ENCODE measurements around the gene EIF3A. TPM values are rescaled to one million over a fixed set of nuclear protein-coding genes. Genes with fewer than 3 reads are reported as not detected.

Gene EIF3A
- total and polyA plus RNA-seq, 9 of the 15 experiments (the other 6 are each of a cell fraction or from before 2014, with no cell fraction given) = 19.6 to 163 (median 102) TPM

DNA sequence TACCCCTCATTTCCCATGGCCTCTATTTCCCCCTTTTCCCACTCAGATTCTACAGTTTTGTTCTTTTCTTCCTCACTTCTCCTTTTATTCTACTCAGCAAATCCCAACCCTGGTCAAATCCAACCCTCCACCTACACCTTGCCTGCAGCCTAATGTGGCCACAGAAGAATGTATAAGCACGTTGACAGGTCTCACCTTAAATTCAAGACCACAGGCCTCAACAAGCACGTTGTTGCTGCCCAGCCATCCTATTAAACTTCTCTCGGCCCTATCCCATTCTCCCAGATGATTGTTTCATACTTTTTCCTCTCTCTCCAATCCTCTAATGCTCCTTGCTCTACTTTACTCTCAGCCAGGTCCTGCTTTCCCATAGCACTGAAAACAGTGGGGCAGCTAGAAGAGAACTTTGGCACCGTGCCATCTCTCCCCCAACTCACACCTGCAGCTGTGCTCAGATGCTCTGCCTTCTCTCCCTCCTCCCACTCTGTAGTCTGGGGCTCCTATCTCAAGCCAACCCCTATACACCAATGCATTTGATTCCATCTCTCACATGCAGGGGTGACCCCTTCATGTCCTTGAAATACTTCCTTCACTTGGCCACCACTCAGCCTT lies 6.8 kb upstream of the EIF3A start (continued):
- TF ChIP-seq KDM4B (IDR thresholded peaks at IDR 0.05; ENCODE audit: borderline replicate concordance in 2 of 2, low read depth in 1 of 2) (no peak), KDM1A (IDR thresholded peaks at IDR 0.05) (no peak)

DNA sequence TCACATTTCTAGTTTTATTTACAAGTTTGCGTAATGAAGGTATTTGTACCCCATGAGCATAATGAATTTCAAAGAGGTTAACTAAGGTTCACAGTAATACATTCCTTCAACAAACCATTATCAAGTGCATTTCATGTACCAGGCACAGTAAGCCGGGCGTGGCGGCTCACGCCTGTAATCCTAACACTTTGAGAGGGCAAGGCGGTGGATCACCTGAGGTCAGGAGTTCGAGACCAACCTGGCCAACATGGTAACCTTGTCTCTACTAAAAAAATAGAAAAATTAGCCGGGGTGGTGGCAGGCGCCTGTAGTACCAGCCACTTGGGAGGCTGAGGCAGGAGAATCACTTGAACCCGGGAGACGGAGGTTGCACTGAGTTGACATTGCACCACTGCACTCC lies 4.3 kb upstream of the EIF3A start:
- H3K4me2 ChIP-seq (ENCODE audit: insufficient read depth, low read length) = no peak overlapping the region
- no peaks in the 10 kb centered on the region for H4K20me1 ChIP-seq (replicated peaks; ENCODE audit: control insufficient read depth, insufficient read depth, low read length)
- peaks cover 16% of the 10 kb centered on the region for H3K79me2 ChIP-seq (ENCODE audit: control insufficient read depth, insufficient read depth, low read length)
- H3K9ac ChIP-seq (ENCODE audit: insufficient read depth in 1 of 2, low read depth in 2 of 2, low read length in 2 of 2) = no peak overlapping the region
- intact Hi-C loops (cut with micrococcal nuclease) = no loop called here
- ATAC-seq (no peak), DNase-seq (ENCODE audit: extremely low read depth in 1 of 4, low spot score in 3 of 4) (no peak), FAIRE-seq (peak; percentile 56)
- H3K4me1 ChIP-seq (replicated peaks in 1 of 2; ENCODE audit: control insufficient read depth in 2 of 2, insufficient read depth in 2 of 2, low read length in 2 of 2) = peaks cover 4 to 13% of the 10 kb centered on the region in 2 experiments; a peak in 4 of 5 replicates
- POLR2A ChIA-PET = interaction anchor here (0.6 kb wide), 1 partner anchor 10 kb away, joined by 4 read pairs; no protein-coding TSS in a partner anchor
- 79% methylated on average over 9 of the region's 11 CpGs for WGBS (ENCODE audit: insufficient coverage, low coverage, missing lambda C conversion rate)
- no peaks in the 10 kb centered on the region for H3K27me3 ChIP-seq (ENCODE audit: control insufficient read depth in 2 of 2, insufficient read depth in 2 of 2, low read length in 2 of 2)
- H2AFZ ChIP-seq (ENCODE audit: low read depth, low read length) = no peak overlapping the region
- H3K27ac ChIP-seq (ENCODE audit: extremely low read depth, low read depth, low read length) = no peak overlapping the region
- no peaks in the 10 kb centered on the region for H3K36me3 ChIP-seq (ENCODE audit: control insufficient read depth, insufficient read depth, low read length)
- TF ChIP-seq, protein P1, sequence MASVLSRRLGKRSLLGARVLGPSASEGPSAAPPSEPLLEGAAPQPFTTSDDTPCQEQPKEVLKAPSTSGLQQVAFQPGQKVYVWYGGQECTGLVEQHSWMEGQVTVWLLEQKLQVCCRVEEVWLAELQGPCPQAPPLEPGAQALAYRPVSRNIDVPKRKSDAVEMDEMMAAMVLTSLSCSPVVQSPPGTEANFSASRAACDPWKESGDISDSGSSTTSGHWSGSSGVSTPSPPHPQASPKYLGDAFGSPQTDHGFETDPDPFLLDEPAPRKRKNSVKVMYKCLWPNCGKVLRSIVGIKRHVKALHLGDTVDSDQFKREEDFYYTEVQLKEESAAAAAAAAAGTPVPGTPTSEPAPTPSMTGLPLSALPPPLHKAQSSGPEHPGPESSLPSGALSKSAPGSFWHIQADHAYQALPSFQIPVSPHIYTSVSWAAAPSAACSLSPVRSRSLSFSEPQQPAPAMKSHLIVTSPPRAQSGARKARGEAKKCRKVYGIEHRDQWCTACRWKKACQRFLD (CRISPR knock-in tag; IDR thresholded peaks at IDR 0.05) = no peak
- TF ChIP-seq EP300 (IDR thresholded peaks at IDR 0.05; ENCODE audit: low read length) (no peak), ELF2 (CRISPR knock-in tag; IDR thresholded peaks at IDR 0.05) (no peak), MTF1 (CRISPR knock-in tag; IDR thresholded peaks at IDR 0.05; ENCODE audit: borderline replicate concordance) (0 out of 2 replicates have a peak, but pooled peaks have one; percentile 18), POLR2A (conservative IDR thresholded peaks at IDR 0.05) (no peak), RBM39 (optimal IDR thresholded peaks at IDR 0.05; ENCODE audit: low read depth, low read length) (no peak)
- TF ChIP-seq, protein P2, sequence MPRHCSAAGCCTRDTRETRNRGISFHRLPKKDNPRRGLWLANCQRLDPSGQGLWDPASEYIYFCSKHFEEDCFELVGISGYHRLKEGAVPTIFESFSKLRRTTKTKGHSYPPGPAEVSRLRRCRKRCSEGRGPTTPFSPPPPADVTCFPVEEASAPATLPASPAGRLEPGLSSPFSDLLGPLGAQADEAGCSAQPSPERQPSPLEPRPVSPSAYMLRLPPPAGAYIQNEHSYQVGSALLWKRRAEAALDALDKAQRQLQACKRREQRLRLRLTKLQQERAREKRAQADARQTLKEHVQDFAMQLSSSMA (CRISPR knock-in tag; IDR thresholded peaks at IDR 0.05) = no peak
- no peaks in the 10 kb centered on the region for H3K9me3 ChIP-seq (replicated peaks; ENCODE audit: control insufficient read depth, insufficient read depth, low read depth, low read length)
- H3K4me3 ChIP-seq = no peak overlapping the region
- no peaks in the 10 kb centered on the region for H3K9me1 ChIP-seq (ENCODE audit: control insufficient read depth, insufficient read depth, low read length)
- in situ Hi-C loops (cut with MboI) = no loop called here
- BruUV-seq (replicated peaks) = no TSS peak
- CTCF ChIA-PET (ENCODE audit: low intra/inter-chr PET ratio) = no interaction called here

Data from K562 (cell line).